ENCODE measurements around the gene C1QTNF6.

Gene C1QTNF6

DNA sequence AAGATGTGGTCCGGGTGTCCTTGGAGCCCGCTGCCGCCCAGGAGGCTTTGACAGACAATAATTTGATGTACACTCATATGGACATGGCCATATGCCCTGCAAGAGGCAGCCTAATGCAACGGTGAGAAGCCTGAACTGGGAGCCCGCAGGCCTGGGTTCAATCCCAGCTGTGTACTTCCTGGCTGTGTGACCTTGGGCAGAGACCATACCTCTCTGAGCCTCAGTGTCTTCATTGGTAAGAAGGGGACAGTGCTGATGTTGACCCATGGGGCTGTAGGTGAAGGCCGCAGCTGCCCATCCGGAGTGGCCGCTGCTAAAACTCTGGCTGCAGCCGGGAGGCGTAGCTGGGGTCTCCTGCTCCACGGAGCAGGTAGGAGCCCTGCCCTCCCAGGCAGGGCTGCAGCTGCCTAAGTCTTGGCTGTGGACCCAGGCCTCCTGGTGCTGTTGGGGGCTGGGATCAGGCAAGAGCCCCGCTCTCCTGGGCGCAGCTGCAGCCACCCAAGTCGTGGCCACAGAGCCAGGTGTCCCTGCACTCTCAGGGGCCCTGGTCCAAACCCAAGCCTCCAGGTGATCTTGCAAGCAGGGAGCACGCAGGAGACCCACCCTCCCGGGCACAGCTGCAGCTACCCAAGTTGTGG lies 47.2 kb downstream of the C1QTNF6 start:
- H3K9me3 ChIP-seq (ENCODE audit: control insufficient read depth, low read length), result no peaks in the 10 kb centered on the region
- H3K27me3 ChIP-seq (ENCODE audit: control insufficient read depth, insufficient read depth, low read length, poor library complexity, severe bottlenecking), result no peaks in the 10 kb centered on the region
- H3K4me3 ChIP-seq (ENCODE audit: insufficient read depth, low read depth, low read length), result no peak overlapping the region
- WGBS, 2 experiments, result 89 to 92% methylated on average over 16 of the region's 16 CpGs
- no peak overlapping the region for H3K27ac ChIP-seq (ENCODE audit: insufficient read depth, low read depth, low read length, poor library complexity, severe bottlenecking)
- H3K4me1 ChIP-seq (ENCODE audit: control insufficient read depth, insufficient read depth, low read length), result peaks cover 5% of the 10 kb centered on the region
- no peaks in the 10 kb centered on the region for H3K36me3 ChIP-seq (ENCODE audit: control insufficient read depth, insufficient read depth, low read length)

DNA sequence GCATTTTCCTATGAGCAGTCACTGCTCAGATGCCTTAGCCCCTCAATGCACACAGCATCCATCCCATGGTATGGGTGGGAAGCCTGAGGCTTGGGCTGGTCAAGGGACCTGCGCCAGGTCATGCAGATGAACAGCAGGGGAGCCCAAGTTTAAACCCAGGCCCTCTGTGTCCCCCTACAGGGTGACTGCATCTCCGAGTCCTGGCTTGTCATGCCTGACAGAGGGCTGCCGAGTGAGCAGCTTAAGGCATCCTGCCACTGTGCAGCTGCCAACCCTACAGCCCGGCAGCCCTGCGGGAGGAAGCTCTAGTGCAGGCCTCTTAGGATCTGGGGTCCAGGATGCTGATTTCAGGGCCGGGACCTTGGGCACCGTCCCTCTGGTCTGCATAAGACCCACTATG lies 48.3 kb downstream of the C1QTNF6 start:
- H3K4me3 ChIP-seq (ENCODE audit: insufficient read depth, low read depth, low read length), result no peak overlapping the region
- WGBS, 2 experiments, result 82 to 88% methylated on average over 7 of the region's 7 CpGs
- no peaks in the 10 kb centered on the region for H3K36me3 ChIP-seq (ENCODE audit: control insufficient read depth, insufficient read depth, low read length)
- H3K27me3 ChIP-seq (ENCODE audit: control insufficient read depth, insufficient read depth, low read length, poor library complexity, severe bottlenecking), result no peaks in the 10 kb centered on the region
- no peaks in the 10 kb centered on the region for H3K9me3 ChIP-seq (ENCODE audit: control insufficient read depth, low read length)
- H3K27ac ChIP-seq (ENCODE audit: insufficient read depth, low read depth, low read length, poor library complexity, severe bottlenecking), result no peak overlapping the region
- no peaks in the 10 kb centered on the region for H3K4me1 ChIP-seq (ENCODE audit: control insufficient read depth, insufficient read depth, low read length)

DNA sequence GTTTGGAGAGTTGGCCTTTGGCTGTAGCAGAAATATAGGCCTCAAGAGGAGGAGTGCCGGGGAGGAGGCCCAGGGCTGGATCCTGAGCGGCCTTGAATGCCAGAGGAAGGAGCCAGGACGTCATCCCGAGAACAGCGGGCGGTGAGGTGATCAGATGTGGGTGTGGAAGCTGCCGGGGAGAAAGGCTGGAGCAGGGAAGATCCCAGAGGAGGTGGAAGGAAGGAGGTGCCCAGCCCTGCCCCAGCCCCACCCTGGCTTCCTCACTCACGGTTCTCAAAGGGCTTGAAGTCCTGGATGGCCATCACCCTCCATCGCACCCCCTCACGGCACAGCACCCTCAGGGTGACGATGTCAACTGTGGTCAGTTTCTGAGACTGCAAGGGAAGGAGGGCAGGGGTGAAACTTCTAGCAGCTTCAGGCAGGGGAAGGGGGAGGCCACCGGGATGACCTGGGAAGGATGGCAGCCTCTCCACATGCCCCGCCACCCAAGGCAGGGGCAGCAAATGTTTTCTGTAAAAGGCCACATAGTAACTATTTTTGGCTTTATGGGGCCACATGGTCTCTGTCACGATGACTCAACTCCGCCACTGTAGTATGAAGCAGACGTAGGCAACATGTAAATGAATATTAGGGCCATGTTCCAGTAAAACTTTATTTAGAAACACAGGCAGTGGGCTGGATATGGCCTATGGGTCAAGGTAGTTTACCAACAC lies 49.0 kb downstream of the C1QTNF6 start:
- no peak overlapping the region for H3K27ac ChIP-seq (ENCODE audit: insufficient read depth, low read depth, low read length, poor library complexity, severe bottlenecking)
- no peaks in the 10 kb centered on the region for H3K4me1 ChIP-seq (ENCODE audit: control insufficient read depth, insufficient read depth, low read length)
- H3K27me3 ChIP-seq (ENCODE audit: control insufficient read depth, insufficient read depth, low read length, poor library complexity, severe bottlenecking), result no peaks in the 10 kb centered on the region
- no peaks in the 10 kb centered on the region for H3K9me3 ChIP-seq (ENCODE audit: control insufficient read depth, low read length)
- WGBS, 2 experiments, result 82 to 83% methylated on average over 16 of the region's 16 CpGs
- H3K36me3 ChIP-seq (ENCODE audit: control insufficient read depth, insufficient read depth, low read length), result no peaks in the 10 kb centered on the region
- no peak overlapping the region for H3K4me3 ChIP-seq (ENCODE audit: insufficient read depth, low read depth, low read length)

DNA sequence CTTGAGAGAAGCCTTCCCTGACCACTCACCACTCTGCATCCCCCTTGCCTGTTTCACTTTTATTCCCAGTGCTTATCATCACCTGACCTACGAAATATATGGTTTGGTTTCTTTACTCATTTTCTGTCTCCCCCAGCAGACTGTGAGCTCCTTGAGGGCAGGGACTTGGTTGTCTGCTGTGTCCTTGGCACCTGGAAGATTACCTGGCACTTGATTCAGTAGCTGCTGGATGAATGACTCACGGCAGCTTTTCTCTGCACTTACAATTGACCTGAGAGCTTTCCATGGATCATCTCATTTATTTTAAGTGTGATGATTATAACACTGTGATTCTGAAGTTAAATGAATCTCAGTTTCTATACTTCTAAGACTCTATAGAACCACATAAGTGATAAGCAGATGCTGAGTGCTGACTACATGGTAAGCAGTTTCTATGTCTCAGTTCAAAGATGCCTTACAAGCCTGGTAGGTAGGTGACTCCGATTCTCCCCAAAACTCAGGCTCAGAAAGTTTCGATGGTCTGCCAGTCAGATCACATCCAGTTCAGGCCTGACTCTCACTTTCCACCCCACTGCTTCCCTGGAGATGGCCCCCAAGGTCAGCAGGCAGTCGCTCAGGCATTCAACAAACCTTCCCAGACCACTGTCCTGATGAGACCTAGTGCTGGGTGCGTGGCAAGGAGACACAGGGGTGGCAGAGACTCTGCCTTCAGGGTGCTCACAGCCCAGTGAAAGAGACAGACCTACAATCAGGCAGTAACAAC lies 50.0 kb downstream of the C1QTNF6 start:
- Histone ChIP-seq H3K9me3 (ENCODE audit: control insufficient read depth, low read length) (no peaks in the 10 kb centered on the region), H3K27me3 (ENCODE audit: control insufficient read depth, insufficient read depth, low read length, poor library complexity, severe bottlenecking) (no peaks in the 10 kb centered on the region), H3K36me3 (ENCODE audit: control insufficient read depth, insufficient read depth, low read length) (no peaks in the 10 kb centered on the region), H3K4me3 (ENCODE audit: insufficient read depth, low read depth, low read length) (no peak overlapping the region), H3K4me1 (ENCODE audit: control insufficient read depth, insufficient read depth, low read length) (no peaks in the 10 kb centered on the region), H3K27ac (ENCODE audit: insufficient read depth, low read depth, low read length, poor library complexity, severe bottlenecking) (no peak overlapping the region)
- WGBS, 2 experiments, result 87 to 89% methylated on average over 6 of the region's 6 CpGs

- Histone ChIP-seq H3K27me3 (ENCODE audit: control insufficient read depth, insufficient read depth, low read length, poor library complexity, severe bottlenecking) (no peaks in the 10 kb centered on the region), H3K36me3 (ENCODE audit: control insufficient read depth, insufficient read depth, low read length) (no peaks in the 10 kb centered on the region), H3K4me1 (ENCODE audit: control insufficient read depth, insufficient read depth, low read length) (no peaks in the 10 kb centered on the region), H3K4me3 (ENCODE audit: insufficient read depth, low read depth, low read length) (no peak overlapping the region), H3K9me3 (ENCODE audit: control insufficient read depth, low read length) (no peaks in the 10 kb centered on the region), H3K27ac (ENCODE audit: insufficient read depth, low read depth, low read length, poor library complexity, severe bottlenecking) (no peak overlapping the region)
- 88 to 91% methylated on average over 8 of the region's 8 CpGs for WGBS, 2 experiments
Measured at GRCh38 chr22:37137131-37137530, 50.9 kb downstream of the C1QTNF6 start.

DNA sequence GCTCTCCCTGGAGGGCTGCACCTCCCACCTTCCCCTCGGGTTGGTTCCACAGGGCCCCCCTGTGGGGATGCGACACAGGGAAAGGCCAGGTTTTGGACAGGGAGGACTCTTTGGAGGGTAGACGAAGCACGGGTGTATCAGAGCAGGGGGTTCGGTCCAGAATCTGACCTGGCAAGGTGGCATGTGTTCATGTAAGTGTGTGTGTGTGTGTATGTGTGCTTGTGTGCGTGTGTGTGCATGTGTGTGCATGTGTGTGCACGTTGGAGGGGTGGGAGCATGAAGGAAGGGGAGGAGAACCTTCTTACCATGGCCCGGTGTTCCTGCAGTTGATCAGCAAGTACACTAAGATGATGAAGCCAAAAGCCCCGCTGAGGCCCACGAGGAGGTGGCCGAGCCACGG lies 53.0 kb downstream of the C1QTNF6 start:
- no peaks in the 10 kb centered on the region for H3K36me3 ChIP-seq (ENCODE audit: control insufficient read depth, insufficient read depth, low read length)
- H3K9me3 ChIP-seq (ENCODE audit: control insufficient read depth, low read length), result no peaks in the 10 kb centered on the region
- H3K4me3 ChIP-seq (ENCODE audit: insufficient read depth, low read depth, low read length), result no peak overlapping the region
- H3K27ac ChIP-seq (ENCODE audit: insufficient read depth, low read depth, low read length, poor library complexity, severe bottlenecking), result no peak overlapping the region
- H3K4me1 ChIP-seq (ENCODE audit: control insufficient read depth, insufficient read depth, low read length), result no peaks in the 10 kb centered on the region
- 91 to 93% methylated on average over 12 of the region's 12 CpGs for WGBS, 2 experiments
- H3K27me3 ChIP-seq (ENCODE audit: control insufficient read depth, insufficient read depth, low read length, poor library complexity, severe bottlenecking), result no peaks in the 10 kb centered on the region

- Histone ChIP-seq H3K4me1 (ENCODE audit: control insufficient read depth, insufficient read depth, low read length) (no peaks in the 10 kb centered on the region), H3K27ac (ENCODE audit: insufficient read depth, low read depth, low read length, poor library complexity, severe bottlenecking) (no peak overlapping the region), H3K9me3 (ENCODE audit: control insufficient read depth, low read length) (no peaks in the 10 kb centered on the region), H3K36me3 (ENCODE audit: control insufficient read depth, insufficient read depth, low read length) (no peaks in the 10 kb centered on the region), H3K4me3 (ENCODE audit: insufficient read depth, low read depth, low read length) (no peak overlapping the region), H3K27me3 (ENCODE audit: control insufficient read depth, insufficient read depth, low read length, poor library complexity, severe bottlenecking) (no peaks in the 10 kb centered on the region)
- 85 to 87% methylated on average over 16 of the region's 16 CpGs for WGBS, 2 experiments
Measured at GRCh38 chr22:37133304-37134018, 54.6 kb downstream of the C1QTNF6 start.

DNA sequence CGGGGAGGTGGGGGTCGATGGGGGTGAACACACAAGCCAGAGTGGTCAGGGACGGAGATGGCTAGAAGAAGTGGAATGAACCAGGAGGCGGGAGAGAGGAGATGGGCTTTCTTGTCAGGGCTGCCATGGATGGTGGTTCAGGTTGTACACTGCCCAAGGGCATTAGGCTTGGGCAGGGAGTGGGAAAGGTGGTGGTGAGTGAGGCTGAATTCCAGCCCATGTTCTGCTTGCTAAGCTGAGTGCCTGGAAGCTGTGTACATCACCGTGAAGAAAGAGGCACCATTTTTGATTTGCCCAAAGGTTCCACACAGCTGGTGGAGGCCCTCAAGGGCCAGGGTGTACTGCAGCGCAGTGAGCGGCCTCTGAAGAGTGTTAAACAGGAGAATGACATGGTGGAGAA lies 55.3 kb downstream of the C1QTNF6 start:
- no peak overlapping the region for H3K4me3 ChIP-seq (ENCODE audit: insufficient read depth, low read depth, low read length)
- 93 to 94% methylated on average over 7 of the region's 7 CpGs for WGBS, 2 experiments
- no peaks in the 10 kb centered on the region for H3K36me3 ChIP-seq (ENCODE audit: control insufficient read depth, insufficient read depth, low read length)
- no peaks in the 10 kb centered on the region for H3K9me3 ChIP-seq (ENCODE audit: control insufficient read depth, low read length)
- H3K27me3 ChIP-seq (ENCODE audit: control insufficient read depth, insufficient read depth, low read length, poor library complexity, severe bottlenecking), result no peaks in the 10 kb centered on the region
- no peak overlapping the region for H3K27ac ChIP-seq (ENCODE audit: insufficient read depth, low read depth, low read length, poor library complexity, severe bottlenecking)
- no peaks in the 10 kb centered on the region for H3K4me1 ChIP-seq (ENCODE audit: control insufficient read depth, insufficient read depth, low read length)

All from ectodermal cell (in vitro differentiated cells).